ENCODE data around the gene ZDHHC20. TPM values are rescaled to one million over a fixed set of nuclear protein-coding genes. Genes with fewer than 3 reads are reported as not detected.

Gene ZDHHC20
- total RNA-seq, 4 donors from 2014 or later = 29.9 to 104 (median 76.9) TPM

DNA sequence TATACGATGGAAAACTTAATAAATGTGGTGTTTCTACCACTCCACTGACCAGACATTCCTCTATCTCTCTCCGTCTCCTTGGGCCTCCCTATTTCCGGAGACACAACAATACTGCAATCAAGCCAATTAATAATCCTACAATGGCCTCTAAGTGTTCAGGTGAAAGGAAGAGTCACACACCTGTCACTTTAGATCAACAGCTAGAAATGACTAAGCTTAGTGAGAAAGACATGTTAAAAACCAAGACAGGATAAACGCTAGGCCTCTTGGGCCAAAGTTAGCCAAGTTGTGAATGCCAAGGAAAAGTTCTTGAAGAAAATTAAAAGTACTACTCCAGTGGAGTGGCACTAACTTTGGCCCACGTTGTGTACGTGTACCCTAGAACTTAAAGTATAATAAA is 22.5 kb downstream of the ZDHHC20 start:
- peaks cover 4% of the 10 kb centered on the region in 2 donors for H3K9me3 ChIP-seq
- H3K27ac ChIP-seq = peak overlapping the region in 3 of 4 donors; percentile 44 to 63 (median 57)
- H3K27me3 ChIP-seq = no peaks in the 10 kb centered on the region
- in situ Hi-C loops (cut with MboI; ENCODE audit: low pct_ligation_motif_present in 1 of 4, low pct_unique_long_range_greater_than_20kb in 1 of 4, low sequenced_read_pairs in 3 of 4) (no loop called here), intact Hi-C loops (cut with DNase I; ENCODE audit: low total_unique reads) (no loop called here)
- WGBS, 2 donors (ENCODE audit: low coverage in 1 of 2) = 77 to 87% methylated on average over 4 to 6 of the region's 6 CpGs
- H3K4me3 ChIP-seq = no peak overlapping the region
- DNase-seq = no peak
- TF ChIP-seq EP300 (IDR thresholded peaks at IDR 0.05; ENCODE audit: low read depth) (no peak), CTCF (IDR thresholded peaks at IDR 0.05) (no peak), POLR2A (IDR thresholded peaks at IDR 0.05) (no peak), POLR2AphosphoS5 (IDR thresholded peaks at IDR 0.05) (no peak)
- peaks cover 0 to 11% (median 3%) of the 10 kb centered on the region in 4 donors for H3K4me1 ChIP-seq
- H3K36me3 ChIP-seq = no peaks in the 10 kb centered on the region

DNA sequence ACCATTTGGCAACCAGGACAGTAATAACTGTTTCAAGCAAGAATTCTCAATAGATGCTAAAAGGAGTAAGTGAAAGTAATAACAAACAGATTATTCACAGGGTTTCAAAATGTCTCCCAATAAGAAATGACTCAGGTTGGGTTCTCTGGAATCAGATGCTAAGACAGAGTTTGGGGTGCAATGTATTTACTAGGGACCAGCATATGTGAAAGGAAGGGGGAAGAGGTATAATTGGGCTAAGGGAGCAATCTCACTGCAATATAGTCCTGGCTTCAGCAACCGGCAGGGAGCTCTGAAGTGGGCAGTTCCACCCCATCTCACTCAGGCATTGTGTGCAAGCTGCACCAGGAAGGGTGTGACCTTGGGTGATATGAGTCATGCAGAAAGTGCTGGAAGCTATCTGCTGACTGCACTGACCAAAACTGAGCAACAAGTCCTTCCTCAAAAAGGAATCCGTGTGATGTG is 23.4 kb downstream of the ZDHHC20 start:
- Histone ChIP-seq H3K4me3 (no peak overlapping the region), H3K36me3 (no peaks in the 10 kb centered on the region), H3K27ac (peak overlapping the region; percentile 24 to 63 (median 50)), H3K27me3 (no peaks in the 10 kb centered on the region), H3K9me3 (peaks cover 4% of the 10 kb centered on the region in 2 donors), H3K4me1 (peaks cover 0 to 11% (median 3%) of the 10 kb centered on the region in 4 donors)
- DNase-seq = peak; percentile 63
- 38 to 73% methylated on average over 1 to 2 of the region's 2 CpGs for WGBS, 2 donors (ENCODE audit: low coverage in 1 of 2)
- intact Hi-C loops (cut with DNase I; ENCODE audit: low total_unique reads) = no loop called here
- TF ChIP-seq POLR2A (IDR thresholded peaks at IDR 0.05) (no peak), EP300 (IDR thresholded peaks at IDR 0.05; ENCODE audit: low read depth) (no peak), CTCF (IDR thresholded peaks at IDR 0.05) (no peak), POLR2AphosphoS5 (IDR thresholded peaks at IDR 0.05) (peak in 1 of 3 donors; percentile 34)
- in situ Hi-C loops (cut with MboI; ENCODE audit: low pct_ligation_motif_present in 1 of 4, low pct_unique_long_range_greater_than_20kb in 1 of 4, low sequenced_read_pairs in 3 of 4) = no loop called here

GRCh38 chr13:21435231-21435630 is 23.9 kb downstream of the ZDHHC20 start:
- Histone ChIP-seq H3K4me1 (peaks cover 0 to 11% (median 3%) of the 10 kb centered on the region in 4 donors), H3K27ac (peak overlapping the region; percentile 23 to 63 (median 40)), H3K36me3 (no peaks in the 10 kb centered on the region), H3K9me3 (peaks cover 4% of the 10 kb centered on the region in 2 donors), H3K4me3 (no peak overlapping the region), H3K27me3 (no peaks in the 10 kb centered on the region)
- intact Hi-C loops (cut with DNase I; ENCODE audit: low total_unique reads) (no loop called here), in situ Hi-C loops (cut with MboI; ENCODE audit: low pct_ligation_motif_present in 1 of 4, low pct_unique_long_range_greater_than_20kb in 1 of 4, low sequenced_read_pairs in 3 of 4) (no loop called here)
- WGBS, 2 donors (ENCODE audit: low coverage in 1 of 2) = 88% methylated on average over 2 of the region's 2 CpGs; no CpG with 5 or more reads in 1 of the 2 donors
- no peak for DNase-seq
- TF ChIP-seq POLR2AphosphoS5 (IDR thresholded peaks at IDR 0.05) (no peak), CTCF (IDR thresholded peaks at IDR 0.05) (no peak), POLR2A (IDR thresholded peaks at IDR 0.05) (no peak), EP300 (IDR thresholded peaks at IDR 0.05; ENCODE audit: low read depth) (no peak)

DNA sequence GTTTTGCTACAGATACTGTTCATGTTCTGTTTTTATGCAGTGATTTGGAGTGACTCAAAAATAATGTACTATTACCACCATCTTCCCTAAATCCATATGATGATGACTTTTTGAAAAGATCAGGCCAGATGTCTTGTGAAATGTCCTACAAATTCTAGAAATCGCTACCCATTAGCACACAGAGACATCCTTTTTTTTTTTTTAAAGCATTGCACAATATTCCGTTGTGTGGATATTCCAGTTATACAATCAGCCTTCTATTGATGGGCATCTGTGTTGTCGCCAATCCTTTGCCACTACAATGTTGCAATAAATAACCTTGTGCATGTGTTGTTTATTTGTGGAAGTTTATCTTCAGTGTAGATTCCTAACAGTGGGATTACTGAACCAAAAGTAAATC is 24.5 kb downstream of the ZDHHC20 start:
- in situ Hi-C loops (cut with MboI; ENCODE audit: low pct_ligation_motif_present in 1 of 4, low pct_unique_long_range_greater_than_20kb in 1 of 4, low sequenced_read_pairs in 3 of 4) (no loop called here), intact Hi-C loops (cut with DNase I; ENCODE audit: low total_unique reads) (no loop called here)
- no peaks in the 10 kb centered on the region for H3K36me3 ChIP-seq
- 83 to 90% methylated on average over 3 of the region's 3 CpGs for WGBS, 2 donors (ENCODE audit: low coverage in 1 of 2)
- H3K27me3 ChIP-seq = no peaks in the 10 kb centered on the region
- peaks cover 5 to 11% of the 10 kb centered on the region in 2 donors for H3K9me3 ChIP-seq
- H3K27ac ChIP-seq = peak overlapping the region in 1 of 4 donors; percentile 23
- DNase-seq = no peak
- no peak overlapping the region for H3K4me3 ChIP-seq
- peaks cover 0 to 11% (median 3%) of the 10 kb centered on the region in 4 donors for H3K4me1 ChIP-seq
- TF ChIP-seq POLR2A (IDR thresholded peaks at IDR 0.05) = no peak
- no peak for TF ChIP-seq EP300 (IDR thresholded peaks at IDR 0.05; ENCODE audit: low read depth)
- no peak for TF ChIP-seq POLR2AphosphoS5 (IDR thresholded peaks at IDR 0.05)
- no peak for TF ChIP-seq CTCF (IDR thresholded peaks at IDR 0.05)
